ELF-1 (cell line): ENCODE results near the gene CFH.
"Not testable (repeated sequence)": the region's sequence is repeated elsewhere in the genome, so short reads cannot be mapped to it uniquely, and the experiment has no call there.

ENCODE experiments used
- DNase-seq: peaks from one replicate; pipeline ENCODE4 v3.0.0-alpha.2; 2016; ENCODE audit warnings: low read depth, low spot score

The CFH gene

GRCh38 chr1:196651637-196652215 lies at the start of gene CFH:
CFH (plus strand) TSS chr1:196652043; CDS start chr1:196652118, 75 bp downstream.
- DNase-seq, result no peak

- DNase-seq, result no peak
Measured at GRCh38 chr1:196603651-196604050, 48.2 kb upstream of the CFH start.

DNA sequence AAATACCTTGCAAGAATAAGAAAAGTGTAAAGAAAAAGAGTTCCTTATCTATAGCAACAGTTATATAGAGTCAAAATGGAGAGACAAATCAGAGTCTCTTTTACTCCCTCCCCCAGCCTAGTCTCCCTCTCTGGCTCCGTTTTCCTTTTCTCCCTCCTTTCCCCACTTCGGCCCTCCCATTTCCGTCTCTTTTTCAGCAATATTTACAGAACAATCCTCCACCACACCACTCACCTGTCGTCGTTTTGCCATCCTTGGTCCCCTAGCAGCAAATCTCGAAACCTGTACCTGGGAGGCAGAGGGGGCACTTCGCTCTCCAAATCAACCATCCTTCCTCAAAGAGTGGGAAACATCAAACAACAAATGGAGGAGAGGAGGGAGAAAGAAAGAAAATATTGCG lies 43.9 kb upstream of the CFH start:
- DNase-seq, result no peak

- DNase-seq, result peak; percentile 96
Measured at GRCh38 chr1:196608390-196609369, 43.2 kb upstream of the CFH start, which contains the start of gene KCNT2. KCNT2 (minus strand) TSS chr1:196608440; CDS start chr1:196608309, 131 bp downstream.

GRCh38 chr1:196609370-196609737 lies 42.5 kb upstream of the CFH start:
- DNase-seq, result no peak

DNA sequence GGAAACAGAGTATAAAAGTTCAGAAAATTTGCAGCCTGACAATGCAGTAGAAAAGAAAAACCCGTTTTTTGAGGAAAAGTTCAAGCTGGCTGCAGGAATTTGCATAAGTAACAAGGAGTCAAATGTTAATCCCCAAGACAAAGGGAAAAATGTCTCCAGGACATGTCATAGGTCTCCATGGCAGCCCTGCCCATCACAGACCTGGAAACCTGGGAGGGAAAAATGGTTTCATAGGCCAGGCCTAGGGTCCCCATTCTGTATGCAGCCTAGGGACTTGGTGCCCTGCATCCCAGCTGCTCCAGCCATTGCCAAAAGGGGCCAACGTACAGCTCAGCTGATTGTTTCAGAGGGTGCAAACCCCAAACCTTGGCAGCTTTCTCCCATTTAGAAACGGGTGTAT lies 40.0 kb upstream of the CFH start:
- DNase-seq, result peak; percentile 12

GRCh38 chr1:196619721-196620120 lies 32.1 kb upstream of the CFH start:
- DNase-seq, result no peak

DNA sequence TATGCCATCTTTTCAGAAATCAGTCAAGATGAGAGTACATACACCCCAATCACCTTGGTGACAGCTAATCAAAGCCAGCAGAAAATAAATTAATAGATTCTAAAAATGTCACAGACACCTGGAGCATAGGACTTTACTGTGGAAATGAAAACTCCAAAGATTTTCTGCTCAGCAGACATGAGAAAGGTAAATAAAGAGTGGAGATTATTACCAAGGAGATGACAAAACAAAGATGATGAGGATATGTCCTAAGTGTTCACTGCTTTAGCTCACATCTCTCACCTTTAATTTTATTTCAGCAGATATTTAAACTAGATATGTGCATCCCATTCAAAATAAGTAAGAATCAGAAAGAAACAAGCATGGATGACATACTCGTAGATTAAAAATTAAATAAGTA lies 28.8 kb upstream of the CFH start:
- DNase-seq, result no peak

DNA sequence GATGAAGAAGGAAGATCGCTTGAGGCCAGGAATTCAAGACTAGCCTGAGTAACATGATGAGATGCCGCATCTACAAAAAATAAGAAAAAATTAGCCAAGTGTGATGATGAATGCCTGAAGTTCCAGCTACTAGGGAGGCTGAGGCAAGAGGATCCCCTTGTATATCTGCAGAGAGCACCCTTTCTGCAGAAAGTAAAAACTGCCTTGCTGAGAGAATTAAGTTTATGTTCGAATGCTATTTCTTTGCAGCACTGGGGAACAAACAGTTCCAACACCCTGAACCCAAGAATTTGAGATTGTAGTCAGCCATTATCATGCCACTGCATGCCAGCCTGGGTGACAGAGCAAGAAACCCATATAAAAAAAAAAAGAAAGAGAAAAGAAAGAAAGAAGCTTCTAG lies 23.0 kb upstream of the CFH start:
- no peak for DNase-seq

GRCh38 chr1:196637606-196638005 lies 14.2 kb upstream of the CFH start:
- DNase-seq, result no peak

DNA sequence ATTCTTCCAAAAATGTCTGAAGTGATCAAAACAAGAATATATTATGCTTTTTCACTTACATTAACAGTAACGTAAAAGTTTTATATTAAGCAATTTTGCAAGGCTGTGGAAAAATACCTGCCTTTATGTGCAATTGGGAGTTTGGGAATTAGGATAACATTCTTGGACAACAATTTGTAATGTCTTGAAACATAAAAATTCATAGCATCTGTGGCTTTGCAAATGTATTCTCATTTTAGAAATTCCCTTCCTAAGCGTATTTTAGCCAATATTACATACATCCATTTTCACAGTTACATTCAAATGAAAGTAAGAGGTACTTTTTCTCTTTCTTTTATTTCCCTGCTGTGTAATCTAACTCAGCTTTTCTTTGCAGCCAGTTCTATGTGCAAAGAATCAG lies 13.4 kb upstream of the CFH start:
- DNase-seq, result no peak

DNA sequence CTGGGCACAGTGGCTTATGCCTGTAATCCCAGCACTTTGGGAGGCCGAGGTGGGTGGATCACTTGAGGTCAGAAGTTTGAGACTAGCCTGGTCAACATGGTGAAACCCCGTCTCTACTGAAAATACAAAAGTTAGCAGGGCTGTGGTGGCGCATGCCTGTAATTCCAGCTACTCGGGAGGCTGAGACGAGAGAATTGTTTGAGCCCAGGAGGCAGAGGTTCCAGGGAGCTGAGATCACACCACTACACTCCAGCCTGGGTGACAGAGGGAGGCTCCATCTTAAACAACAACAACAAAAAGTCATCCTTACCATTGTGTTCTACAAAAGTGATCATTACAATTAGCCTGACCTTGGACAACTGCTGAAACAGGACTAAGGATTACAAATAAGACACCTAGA lies 12.6 kb upstream of the CFH start:
- not testable (repeated sequence) for DNase-seq

GRCh38 chr1:196640976-196641375 lies 10.9 kb upstream of the CFH start:
- DNase-seq, result no peak

DNA sequence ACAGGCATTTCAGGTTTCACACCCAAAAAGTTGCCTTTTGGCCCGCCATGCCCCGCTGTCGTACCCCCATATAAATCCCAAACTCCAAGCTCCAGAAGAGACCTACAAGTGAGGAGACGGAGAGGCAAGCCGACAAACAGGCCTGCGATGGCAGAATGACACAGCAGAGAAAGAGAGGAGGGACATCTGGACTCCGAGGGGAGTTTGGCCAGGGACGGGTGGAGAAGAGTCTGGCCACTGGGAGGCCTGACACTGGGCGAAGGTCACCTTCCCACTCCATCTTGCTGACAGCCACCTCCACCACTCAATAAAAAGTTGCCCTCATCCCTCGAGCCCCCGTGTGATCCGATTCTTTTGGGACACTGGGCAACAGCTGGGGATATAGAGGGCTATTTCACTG lies 1.9 kb upstream of the CFH start:
- DNase-seq, result peak; percentile 8

DNA sequence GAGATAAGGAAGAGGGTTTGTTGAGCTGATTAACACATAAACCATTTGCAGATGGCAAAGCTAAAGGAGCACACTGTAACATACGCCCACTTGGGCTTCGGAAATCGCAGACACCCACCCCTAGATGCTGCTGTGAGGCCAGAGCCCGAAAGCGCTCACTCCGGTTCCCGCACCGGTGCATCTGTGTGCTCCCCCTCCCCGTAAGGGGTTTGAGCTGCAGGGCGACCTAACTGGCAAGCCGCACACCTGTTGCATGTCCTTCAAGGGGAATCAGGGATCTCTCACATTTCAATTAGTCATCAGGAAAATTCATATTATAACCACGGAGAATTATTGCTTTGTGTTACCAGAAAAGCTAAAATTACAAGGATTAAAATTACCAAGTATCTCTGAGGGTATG lies 1.4 kb upstream of the CFH start:
- DNase-seq, result no peak

GRCh38 chr1:196651079-196651478 lies 764 bp upstream of the CFH start:
- DNase-seq, result no peak

- DNase-seq, result no peak
Measured at GRCh38 chr1:196654271-196654670, 2.4 kb downstream of the CFH start.

DNA sequence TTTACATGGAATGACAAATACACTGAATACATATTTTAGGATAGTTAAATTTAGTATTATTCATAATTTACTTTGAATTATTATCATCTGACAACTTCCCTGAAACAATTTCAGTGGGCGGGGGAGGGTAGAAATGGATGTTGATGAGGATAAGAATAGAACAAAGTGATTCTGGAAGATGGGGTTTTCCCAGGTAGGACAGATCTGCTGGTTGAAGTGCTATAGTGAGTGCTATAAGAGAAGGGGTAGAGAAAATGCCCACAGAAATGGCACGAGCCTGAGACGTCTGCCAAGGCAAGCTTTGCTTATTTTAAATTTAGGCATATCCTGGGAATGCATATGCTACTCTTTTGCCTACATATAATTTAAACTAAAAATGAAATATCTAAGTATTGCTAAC lies 3.2 kb downstream of the CFH start:
- DNase-seq, result no peak

DNA sequence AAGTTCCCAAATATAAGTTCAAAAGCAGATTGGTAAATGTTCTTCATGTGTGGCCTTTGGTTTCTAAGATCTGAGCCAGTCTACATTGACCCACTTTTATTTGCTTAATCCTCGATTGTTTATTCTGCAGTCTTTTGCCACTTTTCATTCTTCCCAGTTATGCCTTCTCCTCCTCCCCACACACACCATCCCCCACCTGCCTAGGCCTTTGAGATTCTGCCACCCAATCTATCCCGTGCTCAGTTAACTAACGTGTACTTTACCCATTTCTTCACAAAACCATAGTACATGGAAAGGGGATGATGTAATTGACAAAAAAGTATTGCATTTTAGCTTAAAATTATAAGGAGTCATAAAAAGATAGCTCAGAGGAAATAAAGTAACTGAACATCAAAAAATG lies 3.7 kb downstream of the CFH start:
- no peak for DNase-seq

DNA sequence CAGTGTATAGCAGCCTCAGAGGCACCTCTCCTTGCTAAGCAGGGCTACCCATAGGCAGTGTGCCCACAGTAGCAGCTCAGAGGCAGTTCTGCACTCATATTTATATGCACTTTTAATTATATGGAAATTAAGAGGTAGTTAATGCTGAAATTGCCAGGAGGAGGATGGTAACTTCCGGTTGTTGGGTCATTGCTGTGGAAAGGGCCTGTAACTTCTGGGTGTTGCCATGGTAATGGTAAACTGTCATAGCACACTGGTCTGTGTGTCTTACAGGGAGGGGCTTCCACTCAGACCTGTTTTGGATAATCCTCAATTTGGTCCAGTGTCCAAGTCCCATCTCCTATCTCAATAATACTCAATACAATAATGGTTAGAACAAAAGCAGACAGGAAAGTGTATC lies 7.6 kb downstream of the CFH start:
- no peak for DNase-seq

- DNase-seq, result no peak
Measured at GRCh38 chr1:196660272-196660671, 8.4 kb downstream of the CFH start.

GRCh38 chr1:196660852-196661251 lies 9.0 kb downstream of the CFH start:
- no peak for DNase-seq

DNA sequence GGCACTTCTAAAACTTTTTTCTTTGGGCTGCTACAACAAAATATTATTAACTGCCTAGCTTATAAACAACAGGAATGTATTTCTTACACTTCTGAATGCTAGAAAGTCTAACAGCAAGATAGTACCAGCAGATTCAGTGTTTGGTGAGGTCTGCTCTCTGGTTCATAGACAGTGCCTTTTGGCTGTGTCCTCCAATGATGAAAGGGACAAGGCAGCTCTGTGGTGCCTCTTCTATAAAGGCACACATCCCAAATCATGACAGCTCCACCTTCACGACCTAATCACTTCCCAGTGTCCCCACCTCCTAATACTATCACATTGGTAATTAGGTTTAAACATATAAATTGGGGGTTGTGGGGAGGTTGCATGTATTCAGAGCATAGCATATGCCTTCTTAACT lies 9.5 kb downstream of the CFH start:
- DNase-seq, result no peak
